Brain microvascular endothelial cell (primary cell): ENCODE data around the gene ASAP3.
"Not testable (repeated sequence)": the region's sequence is repeated elsewhere in the genome, so short reads cannot be mapped to it uniquely, and the experiment has no call there.

Source experiments
- DNase-seq: peaks from one replicate; pipeline ENCODE4 v3.0.0-alpha.2; 2020
- H3K27ac ChIP-seq: fragments of 250-450 bp; sonication (Bioruptor Pico); 2 replicates; pipeline ENCODE4 v1.5.1; 2020; ENCODE audit warnings: mild to moderate bottlenecking, moderate library complexity
- H3K27me3 ChIP-seq: fragments of 250-450 bp; sonication (Bioruptor Pico); replicated peaks from 2 replicates; pipeline ENCODE4 v1.5.1; 2020; ENCODE audit warnings: mild to moderate bottlenecking
- H3K36me3 ChIP-seq: fragments of 250-450 bp; sonication (Bioruptor Pico); replicated peaks from 2 replicates; pipeline ENCODE4 v1.5.1; 2020; ENCODE audit warnings: mild to moderate bottlenecking
- H3K4me3 ChIP-seq: 2 replicates; pipeline ENCODE4 v1.5.1; 2011; ENCODE audit warnings: low read depth, mild to moderate bottlenecking, control low read depth, low read length, moderate library complexity
- CTCF ChIP-seq: IDR thresholded peaks from 2 replicates; pipeline ENCODE4 v1.5.1; 2011; ENCODE audit warnings: low read depth, mild to moderate bottlenecking, moderate library complexity, low read length, control low read depth, inconsistent platforms; ENCODE audit errors: missing control alignments
- in situ Hi-C: cut with HindIII; loops from 2 replicates; pipeline ENCODE4 v1.10.0; 2017; ENCODE audit warnings: low sequenced_read_pairs, low pct_ligation_motif_present

Gene ASAP3

GRCh38 chr1:23505851-23506250 is 21.9 kb upstream of the ASAP3 start:
- no peaks in the 10 kb centered on the region for H3K27me3 ChIP-seq
- no peaks in the 10 kb centered on the region for H3K36me3 ChIP-seq
- no peak overlapping the region for H3K4me3 ChIP-seq
- no peak for DNase-seq
- in situ Hi-C loops, result loop anchor here (25.0 kb wide), 1 partner anchor 94 kb away; the partner anchor contains the start of gene TCEA3
- H3K27ac ChIP-seq, result no peak overlapping the region
- TF ChIP-seq CTCF, result no peak

- not testable (repeated sequence) for H3K4me3 ChIP-seq, H3K27ac ChIP-seq, DNase-seq, H3K27me3 ChIP-seq, H3K36me3 ChIP-seq
- in situ Hi-C loops, result loop anchor here (25.0 kb wide), 1 partner anchor 92 kb away; the partner anchor contains the start of gene TCEA3
Observed at GRCh38 chr1:23504156-23504555, 20.2 kb upstream of the ASAP3 start.

GRCh38 chr1:23502951-23503350 is 19.0 kb upstream of the ASAP3 start:
- TF ChIP-seq CTCF, result no peak
- Histone ChIP-seq H3K27me3 (no peaks in the 10 kb centered on the region), H3K27ac (no peak overlapping the region), H3K4me3 (no peak overlapping the region), H3K36me3 (no peaks in the 10 kb centered on the region)
- in situ Hi-C loops, result loop anchor here (25.0 kb wide), 1 partner anchor 91 kb away; the partner anchor contains the start of gene TCEA3
- DNase-seq, result no peak

GRCh38 chr1:23500466-23500865 is 16.5 kb upstream of the ASAP3 start:
- no peak for TF ChIP-seq CTCF
- Histone ChIP-seq H3K4me3 (no peak overlapping the region), H3K36me3 (no peaks in the 10 kb centered on the region), H3K27ac (no peak overlapping the region), H3K27me3 (no peaks in the 10 kb centered on the region)
- in situ Hi-C loops, result loop anchor here (25.0 kb wide), 1 partner anchor 88 kb away; the partner anchor contains the start of gene TCEA3
- no peak for DNase-seq

GRCh38 chr1:23497777-23498439 is 13.9 kb upstream of the ASAP3 start:
- H3K27ac ChIP-seq, result no peak overlapping the region
- no peak for TF ChIP-seq CTCF

GRCh38 chr1:23496490-23497181 is 12.7 kb upstream of the ASAP3 start:
- in situ Hi-C loops, result no loop called here
- no peaks in the 10 kb centered on the region for H3K27me3 ChIP-seq
- H3K36me3 ChIP-seq, result no peaks in the 10 kb centered on the region
- no peak for DNase-seq
- H3K4me3 ChIP-seq, result no peak overlapping the region
- no peak overlapping the region for H3K27ac ChIP-seq
- TF ChIP-seq CTCF, result no peak

More at GRCh38 chr1:23497777-23498439, 13.9 kb upstream of the ASAP3 start:
- Histone ChIP-seq H3K27me3 (no peaks in the 10 kb centered on the region), H3K4me3 (no peak overlapping the region), H3K36me3 (no peaks in the 10 kb centered on the region)
- no peak for DNase-seq
- in situ Hi-C loops, result no loop called here

GRCh38 chr1:23494836-23495235 is 10.9 kb upstream of the ASAP3 start:
- H3K27me3 ChIP-seq, in situ Hi-C loops, DNase-seq, H3K36me3 ChIP-seq, H3K27ac ChIP-seq, H3K4me3 ChIP-seq: not testable (repeated sequence)

GRCh38 chr1:23492776-23493175 is 8.8 kb upstream of the ASAP3 start:
- DNase-seq, H3K36me3 ChIP-seq, in situ Hi-C loops, H3K27ac ChIP-seq, H3K27me3 ChIP-seq, H3K4me3 ChIP-seq: not testable (repeated sequence)
